SU-DHL-6 (cell line): ENCODE measurements around the gene SNRPD3.

Experiments used
- H2AFZ ChIP-seq: fragments of 200-600 bp; sonication (generic); 2 replicates; pipeline ENCODE4 v1.6.1; 2014; ENCODE audit warnings: low read depth, mild to moderate bottlenecking, moderate library complexity, mixed read lengths, antibody characterized with exemption, low read length; ENCODE audit not compliant: severe bottlenecking
- H3F3A ChIP-seq: fragments of 200-600 bp; shearing (Covaris generic); 2 replicates; pipeline ENCODE4 v1.6.0; 2016; ENCODE audit warnings: antibody characterized with exemption, mild to moderate bottlenecking; ENCODE audit not compliant: insufficient read depth
- H3K27ac ChIP-seq: fragments of 200-600 bp; sonication (generic); 2 replicates; pipeline ENCODE4 v1.5.1; 2016; ENCODE audit warnings: low read depth, mild to moderate bottlenecking, low read length, moderate library complexity, mixed read lengths
- H3K27me3 ChIP-seq: fragments of 200-600 bp; sonication (generic), shearing (Covaris generic); 2 replicates; pipeline ENCODE4 v1.6.0; 2014; ENCODE audit warnings: mild to moderate bottlenecking, low read length
- H3K36me3 ChIP-seq: fragments of 200-600 bp; sonication (generic); 2 replicates; pipeline ENCODE4 v1.6.1; 2014; ENCODE audit warnings: mild to moderate bottlenecking, low read length, mixed read lengths
- H3K4me2 ChIP-seq: fragments of 300-600, 200-600 bp; shearing (Covaris generic), sonication (generic); 2 replicates; pipeline ENCODE4 v1.6.0; 2014; ENCODE audit warnings: low read length, low read depth, mild to moderate bottlenecking; ENCODE audit not compliant: poor library complexity, severe bottlenecking
- H3K4me3 ChIP-seq: fragments of 200-600 bp; sonication (generic); 2 replicates; pipeline ENCODE4 v1.5.1; 2014; ENCODE audit warnings: antibody characterized with exemption, low read length, mild to moderate bottlenecking, mixed read lengths; ENCODE audit not compliant: insufficient read depth, poor library complexity, severe bottlenecking
- H3K79me2 ChIP-seq: fragments of 200-600 bp; sonication (generic); 2 replicates; pipeline ENCODE4 v1.6.1; 2014; ENCODE audit warnings: mild to moderate bottlenecking, low read length, moderate library complexity; ENCODE audit not compliant: insufficient read depth
- H3K9ac ChIP-seq: fragments of 200-600 bp; sonication (generic); 2 replicates; pipeline ENCODE4 v1.7.0; 2014; ENCODE audit warnings: mild to moderate bottlenecking, low read length
- H3K9me2 ChIP-seq: fragments of 200-600 bp; sonication (generic); replicated peaks from 2 replicates; pipeline ENCODE4 v1.6.1; 2014; ENCODE audit warnings: low read length; ENCODE audit not compliant: insufficient read depth
- H3K9me3 ChIP-seq: fragments of 200-600 bp; sonication (generic); 2 replicates; pipeline ENCODE4 v1.6.1; 2014; ENCODE audit warnings: low read length, mixed read lengths; ENCODE audit not compliant: insufficient read depth
- H4K20me1 ChIP-seq: fragments of 200-600 bp; sonication (generic); 2 replicates; pipeline ENCODE4 v1.6.1; 2014; ENCODE audit warnings: low read depth, mild to moderate bottlenecking, antibody characterized with exemption, low read length, moderate library complexity, mixed read lengths
- EZH2phosphoT487 ChIP-seq: fragments of 200-600 bp; sonication (generic), shearing (Covaris generic); conservative IDR thresholded peaks from 2 replicates; pipeline ENCODE4 v1.6.1; 2018; ENCODE audit warnings: mild to moderate bottlenecking, antibody characterized with exemption, low read length, moderate library complexity, mixed read lengths
- TF ChIP-seq, protein P1 (sequence below): fragments of 200-600 bp; sonication (generic); IDR thresholded peaks from one replicate; pipeline ENCODE4 v1.5.1; 2017; ENCODE audit warnings: antibody characterized with exemption, mild to moderate bottlenecking, low read length, moderate library complexity; ENCODE audit not compliant: insufficient read depth, poor library complexity, severe bottlenecking

Gene SNRPD3

GRCh38 chr22:24517446-24517845, 38.4 kb upstream of the SNRPD3 start:
- H3K27ac ChIP-seq: no peak overlapping the region
- no peak for TF ChIP-seq EZH2phosphoT487
- TF ChIP-seq, protein P1, sequence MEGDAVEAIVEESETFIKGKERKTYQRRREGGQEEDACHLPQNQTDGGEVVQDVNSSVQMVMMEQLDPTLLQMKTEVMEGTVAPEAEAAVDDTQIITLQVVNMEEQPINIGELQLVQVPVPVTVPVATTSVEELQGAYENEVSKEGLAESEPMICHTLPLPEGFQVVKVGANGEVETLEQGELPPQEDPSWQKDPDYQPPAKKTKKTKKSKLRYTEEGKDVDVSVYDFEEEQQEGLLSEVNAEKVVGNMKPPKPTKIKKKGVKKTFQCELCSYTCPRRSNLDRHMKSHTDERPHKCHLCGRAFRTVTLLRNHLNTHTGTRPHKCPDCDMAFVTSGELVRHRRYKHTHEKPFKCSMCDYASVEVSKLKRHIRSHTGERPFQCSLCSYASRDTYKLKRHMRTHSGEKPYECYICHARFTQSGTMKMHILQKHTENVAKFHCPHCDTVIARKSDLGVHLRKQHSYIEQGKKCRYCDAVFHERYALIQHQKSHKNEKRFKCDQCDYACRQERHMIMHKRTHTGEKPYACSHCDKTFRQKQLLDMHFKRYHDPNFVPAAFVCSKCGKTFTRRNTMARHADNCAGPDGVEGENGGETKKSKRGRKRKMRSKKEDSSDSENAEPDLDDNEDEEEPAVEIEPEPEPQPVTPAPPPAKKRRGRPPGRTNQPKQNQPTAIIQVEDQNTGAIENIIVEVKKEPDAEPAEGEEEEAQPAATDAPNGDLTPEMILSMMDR: no peak

DNA sequence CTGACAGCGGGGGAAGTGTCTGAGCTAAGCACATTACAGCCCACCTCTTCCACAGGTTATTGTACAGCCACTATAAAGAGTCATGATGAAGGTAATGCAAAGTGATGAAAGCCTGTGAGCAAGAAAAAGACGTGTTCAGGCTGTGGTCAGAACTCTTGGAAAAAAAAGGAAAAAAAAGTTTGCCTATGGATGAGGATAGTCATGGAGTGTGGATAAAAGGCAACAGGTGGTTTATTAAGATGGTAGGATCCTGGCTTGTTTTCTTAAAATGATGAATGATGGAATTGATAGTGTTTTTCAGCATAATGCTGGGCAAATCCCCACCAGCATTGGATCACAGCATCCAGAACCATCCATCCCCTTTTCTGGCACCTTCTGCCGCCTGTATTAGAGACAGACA, 37.6 kb upstream of the SNRPD3 start:
- no peaks in the 10 kb centered on the region for H4K20me1 ChIP-seq
- H3K9me2 ChIP-seq: no peaks in the 10 kb centered on the region
- no peak overlapping the region for H3K9ac ChIP-seq
- H3K4me2 ChIP-seq: no peak overlapping the region
- H3K36me3 ChIP-seq: no peaks in the 10 kb centered on the region
- H3K27me3 ChIP-seq: no peaks in the 10 kb centered on the region
- H3K27ac ChIP-seq: no peak overlapping the region
- no peak for TF ChIP-seq EZH2phosphoT487
- H2AFZ ChIP-seq: no peak overlapping the region
- no peak overlapping the region for H3K4me3 ChIP-seq
- H3F3A ChIP-seq: no peaks in the 10 kb centered on the region
- no peaks in the 10 kb centered on the region for H3K9me3 ChIP-seq
- no peaks in the 10 kb centered on the region for H3K79me2 ChIP-seq

More at GRCh38 chr22:24517446-24517845, 38.4 kb upstream of the SNRPD3 start:
- Histone ChIP-seq H4K20me1 (no peaks in the 10 kb centered on the region), H3K36me3 (no peaks in the 10 kb centered on the region), H2AFZ (no peak overlapping the region), H3K9ac (no peak overlapping the region), H3K4me3 (no peak overlapping the region), H3K9me2 (no peaks in the 10 kb centered on the region), H3K4me2 (no peak overlapping the region), H3F3A (no peaks in the 10 kb centered on the region), H3K27me3 (no peaks in the 10 kb centered on the region), H3K79me2 (no peaks in the 10 kb centered on the region), H3K9me3 (no peaks in the 10 kb centered on the region)

GRCh38 chr22:24518771-24519485, 36.9 kb upstream of the SNRPD3 start:
- Histone ChIP-seq H3K9me3 (no peaks in the 10 kb centered on the region), H3K79me2 (no peaks in the 10 kb centered on the region), H3K27me3 (no peaks in the 10 kb centered on the region), H2AFZ (no peak overlapping the region), H4K20me1 (no peaks in the 10 kb centered on the region), H3K36me3 (no peaks in the 10 kb centered on the region), H3F3A (no peaks in the 10 kb centered on the region), H3K27ac (no peak overlapping the region), H3K9ac (no peak overlapping the region), H3K9me2 (no peaks in the 10 kb centered on the region), H3K4me2 (no peak overlapping the region), H3K4me3 (no peak overlapping the region)
- TF ChIP-seq, protein P1: no peak
- TF ChIP-seq EZH2phosphoT487: no peak

DNA sequence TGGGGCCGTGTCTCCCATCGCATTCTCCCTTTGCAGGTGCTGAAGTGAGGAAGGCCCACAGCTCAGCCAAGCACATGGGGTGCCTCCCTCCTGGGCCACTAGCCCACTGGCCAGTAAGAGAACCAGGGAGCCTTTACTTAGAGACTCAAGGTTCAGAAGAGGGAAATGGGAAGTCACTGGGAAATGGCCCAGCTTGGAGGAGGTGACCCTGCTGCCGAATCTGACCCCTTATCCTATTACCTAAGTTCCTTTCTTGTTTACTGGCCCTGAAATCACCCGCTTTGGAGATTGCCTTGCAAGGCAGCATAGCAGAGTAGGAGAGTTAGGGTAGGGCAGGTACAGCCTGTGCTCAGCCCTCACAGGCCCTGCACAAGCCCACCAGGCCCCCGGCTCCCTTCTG, 36.3 kb upstream of the SNRPD3 start:
- Histone ChIP-seq H3K9me2 (no peaks in the 10 kb centered on the region), H3F3A (no peaks in the 10 kb centered on the region), H3K9me3 (no peaks in the 10 kb centered on the region), H3K4me2 (no peak overlapping the region), H2AFZ (no peak overlapping the region), H3K4me3 (no peak overlapping the region), H3K9ac (no peak overlapping the region), H3K27me3 (no peaks in the 10 kb centered on the region), H4K20me1 (no peaks in the 10 kb centered on the region), H3K36me3 (no peaks in the 10 kb centered on the region), H3K79me2 (no peaks in the 10 kb centered on the region), H3K27ac (no peak overlapping the region)
- TF ChIP-seq, protein P1: no peak
- TF ChIP-seq EZH2phosphoT487: no peak
